Activated T-helper 1 cell treated with anti-CD3 and anti-CD28 coated beads, Interleukin-12 subunit alpha, Interleukin-12 subunit beta, Interleukin-2, Interleukin-4 antibody, amounts not matched to agents 30 ng/mL and 10 ng/mL and 1 ng/mL, durations not matched to agents 14 hours and 24 hours and 36 hours (primary cell): ENCODE data around the gene RNF126. TPM values are rescaled to one million over a fixed set of nuclear protein-coding genes. Genes with fewer than 3 reads are reported as not detected.

Experiments used
- DNase-seq: peaks from one replicate; pipeline ENCODE4 v3.0.0; 2021; ENCODE audit warnings: low spot score
- H3K27ac Mint-ChIP-seq: one replicate; pipeline ENCODE4 v1.8.0; 2021; ENCODE audit warnings: mild to moderate bottlenecking, mixed read lengths
- H3K27me3 Mint-ChIP-seq: one replicate; pipeline ENCODE4 v1.8.0; 2022; ENCODE audit warnings: mild to moderate bottlenecking, moderate library complexity, mixed read lengths; ENCODE audit not compliant: insufficient read depth
- H3K36me3 Mint-ChIP-seq: one replicate; pipeline ENCODE4 v1.8.0; 2021; ENCODE audit warnings: low read depth, mixed read lengths
- H3K4me1 Mint-ChIP-seq: one replicate; pipeline ENCODE4 v1.8.0; 2021; ENCODE audit warnings: low read depth, mixed read lengths
- H3K4me3 Mint-ChIP-seq: one replicate; pipeline ENCODE4 v1.8.0; 2021; ENCODE audit warnings: mild to moderate bottlenecking, moderate library complexity, mixed read lengths
- H3K9me3 Mint-ChIP-seq: one replicate; pipeline ENCODE4 v1.8.0; 2021; ENCODE audit warnings: mixed read lengths
- intact Hi-C: fragments of 100-400 bp; cut with micrococcal nuclease; formaldehyde crosslinking; loops from one replicate; pipeline ENCODE4 v1.15.1; 2024
- total RNA-seq: library from RNA; stranded (reverse); gene quantifications from 2 replicates; pipeline ENCODE4 v1.2.3, GENCODE V29; 2022

Gene RNF126
- total RNA-seq, 1 donor from 2014 or later, result 110 TPM

GRCh38 chr19:655691-656090 is 7.3 kb downstream of the RNF126 start:
- no peak for DNase-seq
- H3K9me3 Mint-ChIP-seq, result no peaks in the 10 kb centered on the region
- peaks cover 9% of the 10 kb centered on the region for H3K4me1 Mint-ChIP-seq
- no peak overlapping the region for H3K27ac Mint-ChIP-seq
- peaks cover 9% of the 10 kb centered on the region for H3K36me3 Mint-ChIP-seq
- H3K4me3 Mint-ChIP-seq, result no peak overlapping the region
- H3K27me3 Mint-ChIP-seq, result no peaks in the 10 kb centered on the region
- intact Hi-C loops, result no loop called here

GRCh38 chr19:653425-653824 is 9.6 kb downstream of the RNF126 start:
- Mint-ChIP-seq H3K36me3 (peaks cover 8% of the 10 kb centered on the region), H3K4me1 (peaks cover 5% of the 10 kb centered on the region), H3K27me3 (no peaks in the 10 kb centered on the region), H3K4me3 (no peak overlapping the region), H3K9me3 (no peaks in the 10 kb centered on the region), H3K27ac (no peak overlapping the region)
- no peak for DNase-seq
- intact Hi-C loops, result no loop called here

- H3K4me1 Mint-ChIP-seq, result peaks cover 5% of the 10 kb centered on the region
- no peak for DNase-seq
- H3K36me3 Mint-ChIP-seq, result peaks cover 10% of the 10 kb centered on the region
- no peaks in the 10 kb centered on the region for H3K27me3 Mint-ChIP-seq
- H3K4me3 Mint-ChIP-seq, result no peak overlapping the region
- no peak overlapping the region for H3K27ac Mint-ChIP-seq
- intact Hi-C loops, result no loop called here
- H3K9me3 Mint-ChIP-seq, result no peaks in the 10 kb centered on the region
Observed at GRCh38 chr19:652467-653389, 10.3 kb downstream of the RNF126 start.

GRCh38 chr19:651991-652390 is 11.0 kb downstream of the RNF126 start:
- H3K36me3 Mint-ChIP-seq, result peaks cover 10% of the 10 kb centered on the region
- H3K27ac Mint-ChIP-seq, result no peak overlapping the region
- peaks cover 5% of the 10 kb centered on the region for H3K4me1 Mint-ChIP-seq

GRCh38 chr19:651114-651818 is 11.7 kb downstream of the RNF126 start:
- no peaks in the 10 kb centered on the region for H3K27me3 Mint-ChIP-seq
- H3K36me3 Mint-ChIP-seq, result peaks cover 10% of the 10 kb centered on the region

More at GRCh38 chr19:651991-652390, 11.0 kb downstream of the RNF126 start:
- no peak for DNase-seq
- H3K9me3 Mint-ChIP-seq, result no peaks in the 10 kb centered on the region
- H3K4me3 Mint-ChIP-seq, result no peak overlapping the region
- intact Hi-C loops, result no loop called here
- H3K27me3 Mint-ChIP-seq, result no peaks in the 10 kb centered on the region

GRCh38 chr19:650121-650520 is 12.9 kb downstream of the RNF126 start:
- peaks cover 10% of the 10 kb centered on the region for H3K36me3 Mint-ChIP-seq
- H3K4me1 Mint-ChIP-seq, result peaks cover 4% of the 10 kb centered on the region
- intact Hi-C loops, result no loop called here
- H3K27ac Mint-ChIP-seq, result no peak overlapping the region
- no peak overlapping the region for H3K4me3 Mint-ChIP-seq
- H3K27me3 Mint-ChIP-seq, result no peaks in the 10 kb centered on the region
- H3K9me3 Mint-ChIP-seq, result no peaks in the 10 kb centered on the region
- no peak for DNase-seq

More at GRCh38 chr19:651114-651818, 11.7 kb downstream of the RNF126 start:
- DNase-seq, result no peak
- intact Hi-C loops, result no loop called here
- H3K27ac Mint-ChIP-seq, result no peak overlapping the region
- no peak overlapping the region for H3K4me3 Mint-ChIP-seq
- H3K9me3 Mint-ChIP-seq, result no peaks in the 10 kb centered on the region
- H3K4me1 Mint-ChIP-seq, result peaks cover 5% of the 10 kb centered on the region

GRCh38 chr19:648904-649801 is 13.9 kb downstream of the RNF126 start:
- intact Hi-C loops, result no loop called here
- Mint-ChIP-seq H3K4me1 (no peaks in the 10 kb centered on the region), H3K27me3 (no peaks in the 10 kb centered on the region), H3K27ac (no peak overlapping the region), H3K9me3 (no peaks in the 10 kb centered on the region), H3K4me3 (no peak overlapping the region), H3K36me3 (peaks cover 7% of the 10 kb centered on the region)
- no peak for DNase-seq

GRCh38 chr19:648305-648704 is 14.7 kb downstream of the RNF126 start:
- Mint-ChIP-seq H3K36me3 (peaks cover 7% of the 10 kb centered on the region), H3K9me3 (no peaks in the 10 kb centered on the region), H3K4me1 (no peaks in the 10 kb centered on the region), H3K4me3 (no peak overlapping the region), H3K27ac (no peak overlapping the region), H3K27me3 (no peaks in the 10 kb centered on the region)
- intact Hi-C loops, result no loop called here
- DNase-seq, result no peak

GRCh38 chr19:647566-648284 is 15.3 kb downstream of the RNF126 start:
- Mint-ChIP-seq H3K27ac (no peak overlapping the region), H3K27me3 (no peaks in the 10 kb centered on the region), H3K9me3 (no peaks in the 10 kb centered on the region), H3K36me3 (peaks cover 7% of the 10 kb centered on the region), H3K4me1 (no peaks in the 10 kb centered on the region), H3K4me3 (no peak overlapping the region)
- intact Hi-C loops, result no loop called here
- DNase-seq, result no peak

GRCh38 chr19:646779-647565 is 16.0 kb downstream of the RNF126 start:
- H3K4me1 Mint-ChIP-seq, result no peaks in the 10 kb centered on the region
- no peak for DNase-seq
- intact Hi-C loops, result no loop called here
- peaks cover 7% of the 10 kb centered on the region for H3K36me3 Mint-ChIP-seq
- no peaks in the 10 kb centered on the region for H3K27me3 Mint-ChIP-seq
- H3K9me3 Mint-ChIP-seq, result no peaks in the 10 kb centered on the region
- no peak overlapping the region for H3K4me3 Mint-ChIP-seq
- H3K27ac Mint-ChIP-seq, result no peak overlapping the region

- H3K4me3 Mint-ChIP-seq, result no peak overlapping the region
Observed at GRCh38 chr19:645912-646778, 16.9 kb downstream of the RNF126 start.

More at GRCh38 chr19:645912-646778, 16.9 kb downstream of the RNF126 start:
- H3K27me3 Mint-ChIP-seq, result no peaks in the 10 kb centered on the region
- intact Hi-C loops, result no loop called here
- H3K4me1 Mint-ChIP-seq, result no peaks in the 10 kb centered on the region
- DNase-seq, result no peak
- peaks cover 7% of the 10 kb centered on the region for H3K36me3 Mint-ChIP-seq
- H3K9me3 Mint-ChIP-seq, result no peaks in the 10 kb centered on the region
- H3K27ac Mint-ChIP-seq, result no peak overlapping the region
